SK-N-SH treated with all-trans-retinoic acid at 6 μM for 48 hours (cell line): ENCODE measurements around the gene SCD5.

Experiments
- ATAC-seq: fragments of 200-7000 bp; cut with Tn5 transposase; 3 replicates; pipeline ENCODE4 v1.9.1; 2020; ENCODE audit warnings: mild to moderate bottlenecking, moderate library complexity
- ARNTL ChIP-seq: fragments of 450-650 bp; formaldehyde crosslinking; IDR thresholded peaks from 2 replicates; pipeline ENCODE4 v1.5.0; 2020; ENCODE audit warnings: low read depth, mild to moderate bottlenecking, moderate library complexity, borderline replicate concordance
- BACH2 ChIP-seq: fragments of 250-450 bp; sonication (Bioruptor Pico); IDR thresholded peaks from 2 replicates; pipeline ENCODE4 v1.9.0; 2021; ENCODE audit warnings: mild to moderate bottlenecking, borderline replicate concordance
- CSDC2 ChIP-seq: fragments of 250-450 bp; sonication (Bioruptor Pico); IDR thresholded peaks from 2 replicates; pipeline ENCODE4 v1.5.0; 2020; ENCODE audit warnings: mild to moderate bottlenecking, moderate library complexity
- CSRNP3 ChIP-seq: fragments of 250-450 bp; sonication (Bioruptor Pico); IDR thresholded peaks from 2 replicates; pipeline ENCODE4 v1.5.1; 2021; ENCODE audit warnings: mild to moderate bottlenecking, moderate library complexity
- ESRRG ChIP-seq: fragments of 250-450 bp; sonication (Bioruptor Pico); IDR thresholded peaks from 2 replicates; pipeline ENCODE4 v1.6.1; 2021; ENCODE audit warnings: mild to moderate bottlenecking
- GLIS3 ChIP-seq: fragments of 250-450 bp; sonication (Bioruptor Pico); IDR thresholded peaks from 2 replicates; pipeline ENCODE4 v1.5.0; 2020; ENCODE audit warnings: mild to moderate bottlenecking, moderate library complexity
- ISL1 ChIP-seq: fragments of 250-450 bp; sonication (Bioruptor Pico); IDR thresholded peaks from 2 replicates; pipeline ENCODE4 v2.1.2; 2022; ENCODE audit warnings: mild to moderate bottlenecking, moderate library complexity
- OSR1 ChIP-seq: fragments of 250-450 bp; sonication (Bioruptor Pico); IDR thresholded peaks from 2 replicates; pipeline ENCODE4 v1.8.0; 2022; ENCODE audit warnings: moderate library complexity, mild to moderate bottlenecking, inconsistent platforms
- PATZ1 ChIP-seq: fragments of 250-450 bp; sonication (Bioruptor Pico); IDR thresholded peaks from 2 replicates; pipeline ENCODE4 v1.8.0; 2020; ENCODE audit warnings: mild to moderate bottlenecking, moderate library complexity, borderline replicate concordance
- POU6F1 ChIP-seq: fragments of 250-450 bp; sonication (Bioruptor Pico); IDR thresholded peaks from 2 replicates; pipeline ENCODE4 v1.8.0; 2021; ENCODE audit warnings: low read depth, mild to moderate bottlenecking, moderate library complexity, borderline replicate concordance
- PPARA ChIP-seq: fragments of 250-450 bp; sonication (Bioruptor Pico); IDR thresholded peaks from 2 replicates; pipeline ENCODE4 v1.5.0; 2020; ENCODE audit warnings: mild to moderate bottlenecking, borderline replicate concordance
- RARB ChIP-seq: fragments of 250-450 bp; sonication (Bioruptor Pico); IDR thresholded peaks from 2 replicates; pipeline ENCODE4 v1.8.0; 2021; ENCODE audit warnings: mild to moderate bottlenecking, moderate library complexity
- SNAI2 ChIP-seq: fragments of 250-450 bp; sonication (Bioruptor Pico); IDR thresholded peaks from 2 replicates; pipeline ENCODE4 v1.5.0; 2020; ENCODE audit warnings: mild to moderate bottlenecking, moderate library complexity
- TCF4 ChIP-seq: fragments of 250-450 bp; sonication (Bioruptor Pico); IDR thresholded peaks from 2 replicates; pipeline ENCODE4 v1.8.0; 2021; ENCODE audit warnings: mild to moderate bottlenecking, moderate library complexity, borderline replicate concordance
- TOX ChIP-seq: fragments of 250-450 bp; sonication (Bioruptor Pico); IDR thresholded peaks from 2 replicates; pipeline ENCODE4 v1.8.0; 2021; ENCODE audit warnings: mild to moderate bottlenecking, moderate library complexity, borderline replicate concordance
- TSHZ2 ChIP-seq: fragments of 250-450 bp; sonication (Bioruptor Pico); IDR thresholded peaks from 2 replicates; pipeline ENCODE4 v1.5.0; 2020; ENCODE audit warnings: mild to moderate bottlenecking, moderate library complexity
- ZC3H10 ChIP-seq: fragments of 250-450 bp; sonication (Bioruptor Pico); IDR thresholded peaks from 2 replicates; pipeline ENCODE4 v1.5.1; 2021; ENCODE audit warnings: mild to moderate bottlenecking, moderate library complexity
- ZFP30 ChIP-seq: fragments of 450-650 bp; formaldehyde crosslinking; IDR thresholded peaks from 2 replicates; pipeline ENCODE4 v1.5.0; 2022; ENCODE audit warnings: mild to moderate bottlenecking, moderate library complexity
- ZNF565 ChIP-seq: fragments of 450-650 bp; formaldehyde crosslinking; conservative IDR thresholded peaks from 2 replicates; pipeline ENCODE4 v1.5.0; 2020; ENCODE audit warnings: low read depth, mild to moderate bottlenecking, moderate library complexity
- ZNF70 ChIP-seq: fragments of 450-650 bp; formaldehyde crosslinking; IDR thresholded peaks from 2 replicates; pipeline ENCODE4 v1.5.0; 2020; ENCODE audit warnings: mild to moderate bottlenecking, moderate library complexity
- ZNF8 ChIP-seq: fragments of 450-650 bp; formaldehyde crosslinking; IDR thresholded peaks from 2 replicates; pipeline ENCODE4 v1.5.0; 2020; ENCODE audit warnings: mild to moderate bottlenecking, moderate library complexity

The SCD5 gene

GRCh38 chr4:82585690-82586435 lies 212.7 kb downstream of the SCD5 start:
- TF ChIP-seq GLIS3 (no peak), PATZ1 (CRISPR knock-in tag) (no peak), TOX (no peak), CSRNP3 (CRISPR knock-in tag) (no peak)
- ATAC-seq: no peak

GRCh38 chr4:82584931-82585330 lies 213.7 kb downstream of the SCD5 start:
- no peak for ATAC-seq
- TF ChIP-seq ISL1 (CRISPR knock-in tag) (no peak), TCF4 (CRISPR knock-in tag) (no peak), ZNF565 (CRISPR knock-in tag) (no peak), SNAI2 (CRISPR knock-in tag) (no peak), PATZ1 (CRISPR knock-in tag) (no peak), ZC3H10 (CRISPR knock-in tag) (no peak), ESRRG (CRISPR knock-in tag) (no peak), CSDC2 (CRISPR knock-in tag) (no peak), OSR1 (no peak), TSHZ2 (CRISPR knock-in tag) (no peak), ZFP30 (no peak), ZNF8 (CRISPR knock-in tag) (no peak), RARB (CRISPR knock-in tag) (no peak)

GRCh38 chr4:82583897-82584587 lies 214.6 kb downstream of the SCD5 start:
- no peak for ATAC-seq
- no peak for TF ChIP-seq POU6F1 (CRISPR knock-in tag)
- TF ChIP-seq CSRNP3 (CRISPR knock-in tag): no peak
- no peak for TF ChIP-seq GLIS3
- TF ChIP-seq TCF4 (CRISPR knock-in tag): no peak
- no peak for TF ChIP-seq ESRRG (CRISPR knock-in tag)
- TF ChIP-seq ZNF70: no peak
- no peak for TF ChIP-seq ZC3H10 (CRISPR knock-in tag)
- no peak for TF ChIP-seq ZNF8 (CRISPR knock-in tag)
- no peak for TF ChIP-seq ZFP30
- TF ChIP-seq OSR1: no peak
- no peak for TF ChIP-seq RARB (CRISPR knock-in tag)
- no peak for TF ChIP-seq SNAI2 (CRISPR knock-in tag)
- TF ChIP-seq PPARA (CRISPR knock-in tag): no peak
- TF ChIP-seq ARNTL (CRISPR knock-in tag): no peak
- no peak for TF ChIP-seq PATZ1 (CRISPR knock-in tag)
- TF ChIP-seq BACH2: no peak
